GM18520 (cell line): ENCODE data around the gene CYP21A2.
"Not testable (repeated sequence)": the region's sequence is repeated elsewhere in the genome, so short reads cannot be mapped to it uniquely, and the experiment has no call there.

Source experiments
- ATAC-seq: cut with Tn5 transposase; IDR thresholded peaks from one replicate; pipeline ENCODE4 v1.9.1; 2021; ENCODE audit not compliant: unreplicated experiment

The CYP21A2 gene

GRCh38 chr6:32052626-32053025 lies 14.4 kb downstream of the CYP21A2 start:
- ATAC-seq, result not testable (repeated sequence)

GRCh38 chr6:32053314-32053713 lies 15.1 kb downstream of the CYP21A2 start:
- not testable (repeated sequence) for ATAC-seq

DNA sequence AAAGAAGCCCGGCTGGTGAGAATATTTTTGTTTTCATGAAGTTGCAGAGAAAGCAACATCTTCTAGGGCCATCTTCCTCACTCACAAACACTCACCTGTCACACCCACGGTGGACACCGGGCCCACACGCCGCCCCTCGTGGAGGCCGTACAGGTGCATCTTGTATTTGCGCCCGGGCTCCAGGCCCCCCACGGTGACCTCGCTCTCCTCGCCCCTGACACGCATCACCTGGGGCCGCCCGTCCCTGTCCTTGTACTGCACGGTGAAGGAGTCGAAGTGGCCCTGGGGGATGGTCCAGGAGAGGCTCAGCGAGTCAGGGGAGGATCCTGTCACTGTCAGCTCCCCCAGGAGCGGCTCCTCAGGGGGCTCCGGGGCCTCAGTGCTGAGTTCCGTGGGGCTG lies 17.5 kb downstream of the CYP21A2 start:
- ATAC-seq, result not testable (repeated sequence)

DNA sequence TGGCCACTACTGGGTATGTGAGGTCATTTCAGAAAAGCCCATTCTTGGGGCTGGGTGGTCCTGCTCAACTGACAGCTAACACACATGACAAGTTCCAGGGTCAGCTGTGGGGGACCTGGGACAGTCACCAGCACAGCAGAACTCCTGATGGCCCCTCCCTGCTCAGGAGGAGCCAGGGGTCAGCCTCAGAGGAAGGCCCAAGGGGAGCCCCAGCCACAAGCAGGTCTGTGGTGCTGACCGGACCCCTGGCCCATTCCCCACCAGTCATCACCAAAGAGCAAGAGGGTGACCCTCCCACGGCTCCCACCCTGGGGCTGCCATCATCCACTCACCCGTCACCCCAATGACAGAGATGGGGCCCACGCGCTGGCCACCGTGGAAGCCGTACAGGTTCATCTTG lies 18.0 kb downstream of the CYP21A2 start:
- ATAC-seq, result no peak

- no peak for ATAC-seq
Observed at GRCh38 chr6:32057966-32058365, 19.8 kb downstream of the CYP21A2 start.

DNA sequence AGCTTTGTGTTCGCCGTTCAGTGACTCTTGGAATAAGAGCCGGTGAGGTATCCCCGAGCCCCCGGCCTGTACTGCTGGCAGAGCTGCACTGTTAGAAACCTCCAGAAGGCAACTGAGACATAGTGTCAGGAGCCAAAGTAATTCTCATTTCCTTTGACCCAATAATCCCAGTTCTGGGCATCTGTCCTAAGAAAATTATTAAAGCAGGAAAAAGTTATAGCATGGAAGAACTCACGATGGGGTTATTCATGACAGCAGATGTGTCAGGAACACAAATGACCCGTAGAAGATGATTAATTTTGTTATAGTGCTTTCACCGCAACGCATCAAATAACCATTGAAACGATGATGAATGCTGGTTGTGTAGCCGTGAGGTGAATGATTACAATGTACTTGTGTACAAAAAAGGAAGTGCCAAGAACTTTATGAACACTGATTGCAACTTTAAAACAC lies 20.3 kb downstream of the CYP21A2 start:
- ATAC-seq, result no peak

GRCh38 chr6:32060966-32061655 lies 22.9 kb downstream of the CYP21A2 start:
- no peak for ATAC-seq

- ATAC-seq, result no peak
Observed at GRCh38 chr6:32064706-32065105, 26.5 kb downstream of the CYP21A2 start.

- not testable (repeated sequence) for ATAC-seq
Observed at GRCh38 chr6:32067521-32067920, 29.3 kb downstream of the CYP21A2 start.

- ATAC-seq, result not testable (repeated sequence)
Observed at GRCh38 chr6:32068315-32068714, 30.1 kb downstream of the CYP21A2 start.

GRCh38 chr6:32068867-32069266 lies 30.7 kb downstream of the CYP21A2 start:
- no peak for ATAC-seq

GRCh38 chr6:32069460-32069859 lies 31.2 kb downstream of the CYP21A2 start:
- ATAC-seq, result no peak

- ATAC-seq, result no peak
Observed at GRCh38 chr6:32069878-32070515, 31.8 kb downstream of the CYP21A2 start.

- ATAC-seq, result no peak
Observed at GRCh38 chr6:32070814-32071543, 32.8 kb downstream of the CYP21A2 start.

- ATAC-seq, result no peak
Observed at GRCh38 chr6:32073101-32073500, 34.9 kb downstream of the CYP21A2 start.

GRCh38 chr6:32073613-32074012 lies 35.4 kb downstream of the CYP21A2 start:
- ATAC-seq, result no peak

GRCh38 chr6:32074996-32075532 lies 36.8 kb downstream of the CYP21A2 start:
- ATAC-seq, result no peak

DNA sequence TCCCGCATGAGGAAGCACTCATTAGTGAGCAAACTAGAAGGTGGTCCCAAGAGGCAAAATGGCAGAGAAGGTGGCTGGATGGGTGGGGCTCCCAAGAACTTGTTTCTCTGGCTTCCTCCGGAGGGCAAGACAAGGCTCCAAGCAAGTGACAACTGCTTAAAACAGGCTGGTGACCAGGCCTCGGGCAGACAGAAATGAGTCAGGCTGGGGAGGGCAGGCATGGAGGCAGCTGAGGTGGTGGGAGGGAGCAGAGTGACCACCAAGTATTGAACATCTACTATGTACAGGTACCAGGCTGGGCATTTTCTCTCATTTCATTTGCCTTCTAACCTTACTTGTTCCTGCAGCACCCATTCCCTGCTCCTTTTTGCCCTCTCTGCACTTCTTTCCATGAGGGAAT lies 37.6 kb downstream of the CYP21A2 start:
- ATAC-seq, result no peak

- ATAC-seq, result no peak
Observed at GRCh38 chr6:32076321-32076809, 38.1 kb downstream of the CYP21A2 start.

DNA sequence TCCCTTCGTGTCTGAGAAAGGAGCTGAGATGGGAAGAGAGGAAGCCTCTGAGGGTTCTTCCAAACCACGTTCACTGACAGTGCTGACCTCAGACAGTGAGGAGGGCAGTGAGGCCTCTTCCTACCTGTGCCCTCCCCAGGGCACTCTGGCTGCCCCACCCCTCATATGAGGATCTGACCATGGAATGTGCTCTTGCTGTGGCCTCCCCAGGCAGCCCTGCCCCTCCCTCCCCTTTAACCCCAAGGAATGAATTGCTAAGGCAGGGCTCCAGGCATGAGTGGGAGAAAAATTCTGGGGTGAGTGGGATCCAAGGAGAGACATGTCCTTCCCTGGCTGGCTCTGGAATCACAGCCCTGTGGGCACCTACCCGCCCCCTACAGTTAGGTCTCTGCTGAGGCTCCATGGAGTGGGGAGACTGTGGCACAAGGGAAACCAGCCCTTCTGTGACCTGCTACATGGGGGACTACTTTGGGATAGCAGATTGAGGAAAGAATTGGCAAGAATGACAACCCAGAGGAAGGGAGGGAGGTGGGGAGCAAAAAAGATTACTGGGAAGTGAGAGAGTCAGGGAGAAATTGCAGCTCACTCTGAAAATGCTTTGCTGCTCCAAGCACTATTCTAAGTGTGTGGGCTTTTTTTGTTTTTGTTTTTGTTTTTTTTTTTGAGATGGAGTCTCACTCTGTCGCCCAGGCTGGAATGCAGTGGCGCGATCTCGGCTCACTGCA lies 41.5 kb downstream of the CYP21A2 start:
- no peak for ATAC-seq
